HepG2 (cell line): Measurements from ENCODE around the gene G6PD. TPM values are rescaled to one million over a fixed set of nuclear protein-coding genes. Genes with fewer than 3 reads are reported as not detected.

Experiments used
- EEA1 ChIP-seq: sonication (generic); formaldehyde crosslinking; IDR thresholded peaks from 2 replicates; pipeline ENCODE4 v1.5.1; 2020; ENCODE audit warnings: mild to moderate bottlenecking, missing genetic modification reagents, borderline replicate concordance
- FOXA3 ChIP-seq: IDR thresholded peaks from 2 replicates; pipeline ENCODE4 v1.6.1; 2016; ENCODE audit warnings: missing genetic modification reagents, missing compliant biosample characterization
- GATAD1 ChIP-seq: IDR thresholded peaks from 2 replicates; pipeline ENCODE4 v1.6.1; 2016; ENCODE audit warnings: missing genetic modification reagents, missing compliant biosample characterization
- HMGA1 ChIP-seq: sonication (generic); formaldehyde crosslinking; conservative IDR thresholded peaks from 2 replicates; pipeline ENCODE4 v1.4.0; 2020; ENCODE audit warnings: missing genetic modification reagents
- MAF1 ChIP-seq: sonication (generic); formaldehyde crosslinking; IDR thresholded peaks from 2 replicates; pipeline ENCODE4 v1.5.0; 2020; ENCODE audit warnings: missing genetic modification reagents, borderline replicate concordance
- NFATC3 ChIP-seq: sonication (generic); formaldehyde crosslinking; IDR thresholded peaks from 2 replicates; pipeline ENCODE4 v1.5.1; 2020; ENCODE audit warnings: mild to moderate bottlenecking, missing genetic modification reagents
- NFKB2 ChIP-seq: sonication (generic); formaldehyde crosslinking; IDR thresholded peaks from 2 replicates; pipeline ENCODE4 v1.4.0; 2020; ENCODE audit warnings: missing genetic modification reagents, borderline replicate concordance
- NONO ChIP-seq, 2 experiments: fragments of 450-650 bp in 1 of 2; sonication (generic) in 1 of 2; formaldehyde crosslinking in 1 of 2; IDR thresholded peaks in 1 of 2; conservative IDR thresholded peaks in 1 of 2; 2 replicates each; pipeline versions ENCODE4 v1.6.1 to v1.8.0; 2017 to 2022; ENCODE audit warnings: mild to moderate bottlenecking in 1 of 2, missing genetic modification reagents in 1 of 2, moderate library complexity in 1 of 2
- PAF1 ChIP-seq: IDR thresholded peaks from 2 replicates; pipeline ENCODE4 v1.6.1; 2016; ENCODE audit warnings: missing genetic modification reagents, missing compliant biosample characterization
- PAX8 ChIP-seq: sonication (generic); formaldehyde crosslinking; IDR thresholded peaks from 2 replicates; pipeline ENCODE4 v1.8.0; 2022; ENCODE audit warnings: mild to moderate bottlenecking, missing genetic modification reagents, borderline replicate concordance
- RFX3 ChIP-seq: IDR thresholded peaks from 2 replicates; pipeline ENCODE4 v1.6.1; 2016; ENCODE audit warnings: missing biosample characterization, missing genetic modification reagents
- RNF2 ChIP-seq: fragments of 450-650 bp; conservative IDR thresholded peaks from 2 replicates; pipeline ENCODE4 v1.6.1; 2016; ENCODE audit warnings: low read depth
- TAF1 ChIP-seq: sonication (generic); formaldehyde crosslinking; IDR thresholded peaks from 2 replicates; pipeline ENCODE4 v1.4.0; 2020; ENCODE audit warnings: missing genetic modification reagents
- TARDBP ChIP-seq: sonication (generic); formaldehyde crosslinking; IDR thresholded peaks from 2 replicates; pipeline ENCODE4 v1.8.0; 2022; ENCODE audit warnings: mild to moderate bottlenecking, missing genetic modification reagents
- YEATS2 ChIP-seq: sonication (generic); formaldehyde crosslinking; IDR thresholded peaks from 2 replicates; pipeline ENCODE4 v1.4.0; 2020; ENCODE audit warnings: missing genetic modification reagents, borderline replicate concordance
- ZNF3 ChIP-seq: IDR thresholded peaks from 2 replicates; pipeline ENCODE4 v1.7.0; 2017; ENCODE audit warnings: inconsistent platforms
- ZNF33A ChIP-seq: sonication (generic); formaldehyde crosslinking; IDR thresholded peaks from 2 replicates; pipeline ENCODE4 v1.5.1; 2020; ENCODE audit warnings: missing genetic modification reagents, mild to moderate bottlenecking, moderate library complexity, borderline replicate concordance
- ZNF432 ChIP-seq: sonication (generic); formaldehyde crosslinking; IDR thresholded peaks from 2 replicates; pipeline ENCODE4 v1.5.0; 2020; ENCODE audit warnings: missing genetic modification reagents, mild to moderate bottlenecking, borderline replicate concordance
- ZNF547 ChIP-seq: sonication (generic); formaldehyde crosslinking; IDR thresholded peaks from 2 replicates; pipeline ENCODE4 v1.5.1; 2020; ENCODE audit warnings: mild to moderate bottlenecking, missing genetic modification reagents
- ZNF577 ChIP-seq: sonication (generic); formaldehyde crosslinking; IDR thresholded peaks from 2 replicates; pipeline ENCODE4 v1.4.0; 2020; ENCODE audit warnings: mild to moderate bottlenecking, low read depth, missing genetic modification reagents, borderline replicate concordance
- ZNF724P ChIP-seq: sonication (generic); formaldehyde crosslinking; IDR thresholded peaks from 2 replicates; pipeline ENCODE4 v1.8.0; 2022; ENCODE audit warnings: missing genetic modification reagents, borderline replicate concordance
- ZSCAN31 ChIP-seq: sonication (generic); formaldehyde crosslinking; IDR thresholded peaks from 2 replicates; pipeline ENCODE4 v1.5.0; 2020; ENCODE audit warnings: low read depth, mild to moderate bottlenecking, missing genetic modification reagents
- polyA plus RNA-seq, 8 experiments: library from polyadenylated mRNA; depleted of rRNA in 3 of 8; stranded (reverse) in 7 of 8; unstranded in 1 of 8; fragments of >200 nt; fragmentation: Illumina TruSeq in 4 of 8; extraction: Trizol in 4 of 8; gene quantifications; 2 replicates each; pipeline versions ENCODE4 v1.2.1 to v1.2.3, GENCODE V29; 2011 to 2016; ENCODE audit warnings: low read depth in 4 of 8, missing spikeins in 1 of 8, mixed read lengths in 1 of 8; ENCODE audit not compliant: insufficient read depth in 1 of 8
- total RNA-seq, 5 experiments: library from RNA; depleted of rRNA; stranded (reverse); fragments of >200 nt; fragmentation: Illumina TruSeq; extraction: Trizol; gene quantifications; 2 replicates each; pipeline ENCODE4 v1.2.3, GENCODE V29; 2016; ENCODE audit warnings: low read depth in 1 of 5
- TF ChIP-seq, protein P1 (sequence below): IDR thresholded peaks from 2 replicates; pipeline ENCODE4 v1.6.1; 2016; ENCODE audit warnings: missing genetic modification reagents, missing compliant biosample characterization
- TF ChIP-seq, protein P2 (sequence below): sonication (generic); IDR thresholded peaks from 2 replicates; pipeline ENCODE4 v1.6.1; 2016; ENCODE audit warnings: low read depth, borderline replicate concordance
- TF ChIP-seq, protein P3 (sequence below), 2 experiments: fragments of 450-650 bp in 1 of 2; sonication (generic) in 1 of 2; formaldehyde crosslinking; IDR thresholded peaks; 2 replicates each; pipeline versions ENCODE4 v1.5.0 to v1.8.0; 2020 to 2022; ENCODE audit warnings: mild to moderate bottlenecking in 1 of 2, missing genetic modification reagents in 1 of 2
- TF ChIP-seq, protein P4 (sequence below): sonication (generic); formaldehyde crosslinking; IDR thresholded peaks from 2 replicates; pipeline ENCODE4 v1.4.0; 2020; ENCODE audit warnings: missing genetic modification reagents
- TF ChIP-seq, protein P5 (sequence below): sonication (generic); formaldehyde crosslinking; IDR thresholded peaks from 2 replicates; pipeline ENCODE4 v1.5.0; 2020; ENCODE audit warnings: mild to moderate bottlenecking, missing genetic modification reagents

The G6PD gene
- total and polyA plus RNA-seq, 2 of the 13 experiments (the other 11 are each of a cell fraction or from before 2014, with no cell fraction given): 18.8 to 28.8 TPM

DNA sequence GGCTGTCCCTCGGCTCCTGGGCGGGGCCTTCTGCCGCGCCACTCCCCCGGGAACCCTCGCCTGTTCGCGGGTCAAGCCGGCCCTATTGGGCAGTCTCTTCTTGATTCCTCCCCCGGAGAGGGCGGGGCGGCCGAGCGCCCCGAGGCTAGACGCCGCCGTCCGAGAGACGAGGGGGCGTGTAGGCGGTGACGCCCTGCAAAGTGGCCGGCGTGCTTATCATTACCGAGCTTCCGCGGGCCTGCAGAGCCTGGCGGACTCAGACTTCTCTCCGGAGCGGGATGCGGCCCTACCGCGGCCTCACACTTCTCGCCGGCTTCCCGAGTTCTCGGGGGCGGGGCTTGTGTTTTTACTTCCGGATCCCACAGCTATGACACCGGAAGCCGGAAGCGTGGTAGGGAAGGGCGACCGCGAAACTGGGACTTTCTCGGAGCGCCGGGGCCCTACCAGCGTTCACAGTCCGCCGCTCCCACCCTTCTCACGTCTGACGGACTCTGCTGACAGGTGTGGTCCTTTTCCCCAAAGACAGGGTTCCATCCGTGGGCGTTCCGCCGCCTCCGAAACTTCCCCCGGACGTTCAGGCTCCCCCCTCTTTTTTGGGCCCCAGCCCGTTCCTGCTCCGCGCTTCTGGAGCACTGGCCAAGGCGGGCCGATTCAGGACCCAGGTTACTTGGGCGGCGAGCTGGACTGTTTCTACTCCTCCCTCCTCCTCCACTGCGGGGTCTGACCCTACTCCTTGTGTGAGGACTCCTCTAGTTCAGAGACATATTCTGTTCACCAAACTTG lies 790 bp upstream of the G6PD start, which contains the start of gene IKBKG (continued):
- TF ChIP-seq RNF2: no peak
- TF ChIP-seq TARDBP (CRISPR knock-in tag): no peak
- no peak for TF ChIP-seq NFATC3 (CRISPR knock-in tag)
- no peak for TF ChIP-seq ZNF33A
- TF ChIP-seq EEA1 (CRISPR knock-in tag): no peak
- TF ChIP-seq, protein P1, sequence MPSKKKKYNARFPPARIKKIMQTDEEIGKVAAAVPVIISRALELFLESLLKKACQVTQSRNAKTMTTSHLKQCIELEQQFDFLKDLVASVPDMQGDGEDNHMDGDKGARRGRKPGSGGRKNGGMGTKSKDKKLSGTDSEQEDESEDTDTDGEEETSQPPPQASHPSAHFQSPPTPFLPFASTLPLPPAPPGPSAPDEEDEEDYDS (CRISPR knock-in tag): no peak
- TF ChIP-seq, protein P2, sequence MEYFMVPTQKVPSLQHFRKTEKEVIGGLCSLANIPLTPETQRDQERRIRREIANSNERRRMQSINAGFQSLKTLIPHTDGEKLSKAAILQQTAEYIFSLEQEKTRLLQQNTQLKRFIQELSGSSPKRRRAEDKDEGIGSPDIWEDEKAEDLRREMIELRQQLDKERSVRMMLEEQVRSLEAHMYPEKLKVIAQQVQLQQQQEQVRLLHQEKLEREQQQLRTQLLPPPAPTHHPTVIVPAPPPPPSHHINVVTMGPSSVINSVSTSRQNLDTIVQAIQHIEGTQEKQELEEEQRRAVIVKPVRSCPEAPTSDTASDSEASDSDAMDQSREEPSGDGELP: no peak
- TF ChIP-seq ZNF547 (CRISPR knock-in tag): no peak; the same call in 1 of the 2 replicates
- no peak for TF ChIP-seq ZNF432 (CRISPR knock-in tag)
- TF ChIP-seq NONO (IDR thresholded peaks at IDR 0.05): no peak
- TF ChIP-seq NONO (CRISPR knock-in tag; conservative IDR thresholded peaks at IDR 0.05): no peak
- no peak for TF ChIP-seq TAF1 (CRISPR knock-in tag)
- TF ChIP-seq ZNF3 (CRISPR knock-in tag): no peak
- no peak for TF ChIP-seq YEATS2
- TF ChIP-seq, protein P3, sequence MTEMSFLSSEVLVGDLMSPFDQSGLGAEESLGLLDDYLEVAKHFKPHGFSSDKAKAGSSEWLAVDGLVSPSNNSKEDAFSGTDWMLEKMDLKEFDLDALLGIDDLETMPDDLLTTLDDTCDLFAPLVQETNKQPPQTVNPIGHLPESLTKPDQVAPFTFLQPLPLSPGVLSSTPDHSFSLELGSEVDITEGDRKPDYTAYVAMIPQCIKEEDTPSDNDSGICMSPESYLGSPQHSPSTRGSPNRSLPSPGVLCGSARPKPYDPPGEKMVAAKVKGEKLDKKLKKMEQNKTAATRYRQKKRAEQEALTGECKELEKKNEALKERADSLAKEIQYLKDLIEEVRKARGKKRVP (CRISPR knock-in tag; IDR thresholded peaks at IDR 0.05): peak in 1 of 2 experiments; percentile 45; a peak in 1 of 4 replicates
- TF ChIP-seq PAX8 (CRISPR knock-in tag): no peak
- 0 out of 2 replicates have a peak, but pooled peaks have one; percentile 34 for TF ChIP-seq MAF1 (CRISPR knock-in tag)
- no peak for TF ChIP-seq RFX3 (CRISPR knock-in tag)
- TF ChIP-seq, protein P4, sequence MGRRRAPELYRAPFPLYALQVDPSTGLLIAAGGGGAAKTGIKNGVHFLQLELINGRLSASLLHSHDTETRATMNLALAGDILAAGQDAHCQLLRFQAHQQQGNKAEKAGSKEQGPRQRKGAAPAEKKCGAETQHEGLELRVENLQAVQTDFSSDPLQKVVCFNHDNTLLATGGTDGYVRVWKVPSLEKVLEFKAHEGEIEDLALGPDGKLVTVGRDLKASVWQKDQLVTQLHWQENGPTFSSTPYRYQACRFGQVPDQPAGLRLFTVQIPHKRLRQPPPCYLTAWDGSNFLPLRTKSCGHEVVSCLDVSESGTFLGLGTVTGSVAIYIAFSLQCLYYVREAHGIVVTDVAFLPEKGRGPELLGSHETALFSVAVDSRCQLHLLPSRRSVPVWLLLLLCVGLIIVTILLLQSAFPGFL (CRISPR knock-in tag): no peak
- no peak for TF ChIP-seq ZNF724P (CRISPR knock-in tag)
- TF ChIP-seq HMGA1 (CRISPR knock-in tag): no peak
- TF ChIP-seq ZNF577 (CRISPR knock-in tag): no peak
- 0 out of 2 replicates have a peak, but pooled peaks have one; percentile 5 for TF ChIP-seq FOXA3 (CRISPR knock-in tag)
- no peak for TF ChIP-seq ZSCAN31 (CRISPR knock-in tag)
- TF ChIP-seq NFKB2 (CRISPR knock-in tag): peak; percentile 37; the same call in 1 of the 2 replicates
- TF ChIP-seq PAF1 (CRISPR knock-in tag): no peak
- TF ChIP-seq GATAD1 (CRISPR knock-in tag): peak; percentile 78
- TF ChIP-seq, protein P5, sequence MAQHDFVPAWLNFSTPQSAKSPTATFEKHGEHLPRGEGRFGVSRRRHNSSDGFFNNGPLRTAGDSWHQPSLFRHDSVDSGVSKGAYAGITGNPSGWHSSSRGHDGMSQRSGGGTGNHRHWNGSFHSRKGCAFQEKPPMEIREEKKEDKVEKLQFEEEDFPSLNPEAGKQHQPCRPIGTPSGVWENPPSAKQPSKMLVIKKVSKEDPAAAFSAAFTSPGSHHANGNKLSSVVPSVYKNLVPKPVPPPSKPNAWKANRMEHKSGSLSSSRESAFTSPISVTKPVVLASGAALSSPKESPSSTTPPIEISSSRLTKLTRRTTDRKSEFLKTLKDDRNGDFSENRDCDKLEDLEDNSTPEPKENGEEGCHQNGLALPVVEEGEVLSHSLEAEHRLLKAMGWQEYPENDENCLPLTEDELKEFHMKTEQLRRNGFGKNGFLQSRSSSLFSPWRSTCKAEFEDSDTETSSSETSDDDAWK (CRISPR knock-in tag): no peak
